Stimulated activated naive CD4-positive, alpha-beta T cell treated with Interleukin-2 at 50 U/mL for 16 hours (primary cell): Measurements from ENCODE around the gene FBXL4.

Source experiments
- DNase-seq: peaks from one replicate; lab custom pipeline; 2025; lab: John Stamatoyannopoulos, UW

Gene FBXL4

GRCh38 chr6:98838975-98839374, 108.8 kb downstream of the FBXL4 start:
- DNase-seq, result no peak

DNA sequence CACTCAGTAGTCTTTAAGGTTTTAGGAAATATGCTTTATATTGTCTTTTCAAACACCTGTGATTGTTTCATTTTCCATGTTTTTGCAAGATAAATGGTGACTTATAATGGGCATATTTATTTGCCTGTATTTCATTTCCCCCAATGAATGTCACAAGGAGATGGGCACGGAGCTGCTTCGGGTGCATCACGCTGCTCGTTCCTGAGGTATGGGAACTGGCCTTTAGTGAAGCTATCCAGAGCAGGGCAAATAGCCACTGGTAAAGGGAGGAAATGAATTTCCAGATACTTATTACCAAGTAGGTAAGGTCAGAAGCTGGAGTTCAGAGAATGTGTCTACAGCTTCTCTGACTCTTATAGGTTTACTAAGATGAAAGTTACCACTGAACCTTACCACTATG, 109.7 kb downstream of the FBXL4 start:
- DNase-seq, result no peak

DNA sequence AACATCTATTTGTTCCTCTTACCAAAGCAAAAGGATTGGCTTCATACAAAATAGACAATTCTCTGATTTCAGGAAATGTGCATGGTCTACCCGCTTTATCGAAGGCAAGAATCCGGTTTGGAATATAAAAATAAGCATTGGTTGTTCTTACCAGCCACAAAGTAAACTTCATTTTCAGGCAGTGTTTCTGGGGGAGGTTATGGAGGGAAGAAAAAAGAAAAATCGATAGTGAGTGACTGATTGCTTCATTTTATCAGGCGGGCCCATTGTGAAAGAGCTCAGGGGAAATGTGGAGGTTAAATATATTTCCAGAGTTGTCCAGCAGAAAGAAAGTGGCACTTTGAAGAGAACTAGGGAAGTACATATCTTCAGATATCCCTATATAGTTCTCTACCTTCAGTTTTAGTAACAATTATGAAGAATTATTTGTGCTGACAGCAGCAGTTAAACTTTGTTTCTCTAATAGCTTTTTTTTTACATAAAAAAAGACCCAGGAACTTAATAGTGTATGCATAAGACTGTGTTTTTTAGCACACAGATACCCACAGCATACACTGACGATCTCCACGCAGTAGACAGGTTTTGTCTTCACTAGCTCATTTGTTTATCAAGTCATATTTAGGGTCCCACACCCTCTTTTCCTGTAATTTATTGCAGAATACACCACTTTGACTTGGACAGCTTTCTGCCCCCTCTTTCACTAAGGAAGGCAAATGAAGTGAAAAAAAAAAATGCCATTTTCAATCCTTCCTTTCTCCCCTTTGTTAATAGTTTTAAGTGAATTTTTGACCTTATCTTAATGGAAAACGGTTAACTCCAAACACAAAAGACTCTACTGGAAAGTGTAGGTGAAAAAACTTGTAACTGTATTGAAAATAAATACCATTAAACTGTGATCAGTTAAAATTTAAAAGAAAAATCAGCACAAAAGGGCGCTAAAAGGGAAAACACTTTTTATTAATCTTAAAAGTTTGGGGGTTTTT, 110.5 kb downstream of the FBXL4 start:
- DNase-seq, result no peak

GRCh38 chr6:98836025-98836961, 111.5 kb downstream of the FBXL4 start:
- no peak for DNase-seq

GRCh38 chr6:98835149-98836024, 112.4 kb downstream of the FBXL4 start:
- no peak for DNase-seq

DNA sequence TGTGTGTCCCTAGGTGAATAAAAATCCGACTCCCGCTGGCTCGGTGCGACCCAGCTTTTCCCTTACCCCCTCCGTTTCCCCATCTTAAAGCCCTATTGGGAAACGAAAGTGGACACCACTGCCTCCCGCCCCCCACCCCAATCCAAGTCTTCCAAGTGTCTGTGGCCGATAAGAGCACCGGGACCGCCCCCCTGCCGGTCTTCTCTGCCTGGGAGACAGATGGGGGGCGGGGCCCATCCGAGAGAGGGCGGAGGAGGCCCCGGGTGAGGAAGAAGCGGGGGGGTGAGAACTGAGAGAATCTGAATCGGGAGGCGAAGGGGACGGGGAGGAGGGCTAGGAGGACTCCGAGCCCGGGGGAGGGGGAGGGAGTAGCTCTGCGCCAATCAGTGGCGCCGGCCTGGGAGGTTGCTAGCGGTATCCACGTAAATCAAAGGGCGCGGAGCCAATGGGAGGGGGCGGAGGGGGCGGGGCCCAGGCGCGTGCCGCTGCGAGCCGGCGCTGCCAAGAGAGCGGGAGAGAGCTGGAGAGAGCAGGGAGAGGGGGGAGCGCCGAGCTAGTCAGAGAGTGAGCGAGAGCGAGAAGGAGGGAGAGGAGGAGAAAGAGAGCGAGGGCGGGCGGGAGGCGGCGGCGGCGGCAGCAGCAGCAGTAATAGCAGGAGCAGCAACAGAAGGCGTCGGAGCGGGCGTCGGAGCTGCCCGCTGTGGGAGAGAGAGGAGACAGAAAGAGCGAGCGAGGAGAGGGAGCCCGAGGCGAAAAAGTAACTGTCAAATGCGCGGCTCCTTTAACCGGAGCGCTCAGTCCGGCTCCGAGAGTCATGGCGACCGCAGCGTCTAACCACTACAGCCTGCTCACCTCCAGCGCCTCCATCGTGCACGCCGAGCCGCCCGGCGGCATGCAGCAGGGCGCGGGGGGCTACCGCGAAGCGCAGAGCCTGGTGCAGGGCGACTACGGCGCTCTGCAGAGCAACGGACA, 113.4 kb downstream of the FBXL4 start, which contains the start of gene POU3F2:
Gene POU3F2, plus strand, starts transcription at position 515 of the 972 bp plus-strand sequence. Its CDS starts 300 bp downstream, at position 815.
- peak; percentile 73 for DNase-seq

- peak; percentile 20 for DNase-seq
Observed at GRCh38 chr6:98833307-98834059, 114.3 kb downstream of the FBXL4 start.

GRCh38 chr6:98833057-98833306, 114.8 kb downstream of the FBXL4 start:
- DNase-seq, result no peak

DNA sequence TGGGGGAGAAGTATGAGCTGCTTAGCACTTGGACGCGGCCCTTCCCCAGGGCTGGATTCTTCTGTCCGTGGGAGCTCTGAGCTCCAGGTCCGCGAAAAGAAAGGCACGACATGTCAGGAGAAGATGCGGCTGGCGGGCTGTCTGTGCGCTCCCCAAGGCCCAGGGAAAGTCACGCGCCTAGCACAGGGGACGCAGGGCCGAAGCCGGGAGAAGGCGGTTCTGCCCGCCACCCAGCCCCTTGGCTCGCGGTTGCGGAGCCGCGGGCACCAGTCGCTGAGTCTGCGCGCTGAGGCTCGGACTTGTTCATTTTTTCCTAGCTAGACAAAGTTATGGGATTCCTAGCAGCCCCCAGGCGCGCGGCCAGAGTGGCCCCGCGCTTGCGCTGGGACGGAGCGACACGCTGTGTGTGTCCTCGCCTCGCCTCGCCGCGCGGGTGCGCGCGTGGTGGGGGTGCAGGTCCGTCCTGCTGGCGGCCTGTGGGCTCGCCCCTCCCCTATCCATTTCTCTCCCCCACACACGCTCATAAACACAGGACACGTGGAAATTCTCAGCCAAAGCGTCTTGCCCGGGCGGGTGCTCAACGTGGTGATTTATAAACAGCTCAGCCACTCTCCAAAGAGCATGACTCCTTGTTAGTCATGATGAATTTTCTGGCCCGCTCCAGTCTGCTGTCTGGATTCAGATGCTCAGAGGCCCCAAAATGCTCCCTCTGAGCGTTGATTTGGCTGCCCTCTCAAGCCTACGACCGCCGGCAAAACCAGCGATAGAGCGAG, 115.3 kb downstream of the FBXL4 start:
- no peak for DNase-seq

GRCh38 chr6:98831959-98832283, 115.8 kb downstream of the FBXL4 start:
- DNase-seq, result no peak

DNA sequence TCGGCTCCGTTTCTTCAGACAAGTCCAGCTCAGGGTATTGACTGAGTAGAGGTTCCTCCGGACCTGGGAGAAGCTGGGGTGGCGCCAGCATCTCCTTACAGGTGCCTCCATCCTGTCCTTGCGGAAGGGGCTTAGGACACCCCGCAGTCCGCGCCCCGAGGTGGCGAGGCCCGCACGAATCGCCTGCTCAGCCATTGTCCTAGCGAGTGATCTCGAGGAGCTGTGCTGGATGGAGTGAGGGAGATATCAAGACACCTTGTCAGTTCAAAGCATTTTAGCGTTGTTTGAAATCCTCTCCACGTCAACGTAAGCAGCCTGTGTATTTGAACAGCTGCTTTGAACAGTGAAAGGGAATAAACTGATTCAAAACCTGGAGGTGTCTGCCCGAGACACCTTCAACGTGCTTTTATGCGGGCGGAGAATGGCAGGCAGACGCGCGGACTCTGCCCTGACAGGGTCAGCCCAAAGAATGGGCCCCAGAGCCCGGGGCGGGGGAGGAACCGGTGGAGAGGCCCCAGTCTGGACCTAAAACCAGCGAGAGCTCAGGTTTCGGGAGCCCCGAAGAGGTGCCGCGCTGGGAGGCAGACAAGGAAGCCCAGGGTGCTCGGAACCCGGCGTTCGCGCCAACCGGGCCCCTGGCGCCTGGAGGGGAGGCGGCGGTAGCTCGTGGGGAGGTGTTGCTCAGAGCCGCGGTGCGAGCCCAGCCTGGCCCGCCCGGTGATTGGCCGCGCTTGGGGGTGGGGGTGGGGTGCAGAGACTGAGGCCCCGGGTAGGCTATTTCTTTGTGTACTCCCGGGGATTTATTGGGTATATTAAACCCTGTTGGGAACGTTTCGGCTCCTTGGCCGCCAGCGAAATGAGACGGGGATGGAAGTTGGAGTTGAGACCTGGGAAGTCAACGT, 116.4 kb downstream of the FBXL4 start:
- no peak for DNase-seq

DNA sequence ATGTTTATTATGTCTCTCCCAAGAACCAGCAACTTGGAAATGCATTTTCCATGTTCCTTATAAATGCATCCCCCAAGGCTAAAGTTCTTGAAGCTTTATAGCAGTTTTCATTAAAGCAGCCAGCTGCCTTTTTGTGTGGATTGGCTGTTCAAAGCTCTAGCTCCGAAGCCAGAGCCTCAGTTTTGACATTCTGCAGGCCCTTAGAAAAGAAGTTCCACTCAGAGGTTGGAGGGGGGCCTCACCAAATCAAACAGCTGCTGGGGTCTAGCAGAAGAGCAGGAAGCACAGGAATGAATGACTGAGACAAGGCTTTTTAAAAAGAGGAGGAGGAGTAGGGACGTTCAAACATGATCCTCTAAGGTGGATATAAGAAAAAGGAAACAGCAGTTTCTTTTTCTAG, 117.6 kb downstream of the FBXL4 start:
- no peak for DNase-seq

DNA sequence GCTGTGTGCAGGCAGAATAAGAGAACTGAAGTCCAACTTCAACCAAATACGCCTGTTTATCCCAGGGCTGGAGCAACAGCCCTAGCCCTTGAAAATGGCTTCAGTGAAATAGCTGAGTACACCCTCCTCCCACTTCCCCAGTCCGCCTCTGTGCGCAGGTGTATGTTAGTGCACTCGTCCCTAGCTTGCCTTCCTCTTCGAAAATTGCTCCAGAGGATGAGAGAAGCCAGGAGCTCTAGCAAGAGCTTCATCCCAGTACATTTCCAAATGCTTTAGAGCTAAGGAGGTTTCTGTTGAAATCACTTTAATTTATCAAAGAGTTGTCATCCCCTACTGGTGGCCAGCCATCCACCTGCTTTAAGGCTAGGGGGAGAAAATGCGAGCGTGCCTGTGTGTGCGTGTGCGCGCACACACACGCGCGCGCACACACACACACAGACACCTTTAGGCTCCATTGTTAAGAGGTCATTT, 118.8 kb downstream of the FBXL4 start:
- DNase-seq, result no peak

DNA sequence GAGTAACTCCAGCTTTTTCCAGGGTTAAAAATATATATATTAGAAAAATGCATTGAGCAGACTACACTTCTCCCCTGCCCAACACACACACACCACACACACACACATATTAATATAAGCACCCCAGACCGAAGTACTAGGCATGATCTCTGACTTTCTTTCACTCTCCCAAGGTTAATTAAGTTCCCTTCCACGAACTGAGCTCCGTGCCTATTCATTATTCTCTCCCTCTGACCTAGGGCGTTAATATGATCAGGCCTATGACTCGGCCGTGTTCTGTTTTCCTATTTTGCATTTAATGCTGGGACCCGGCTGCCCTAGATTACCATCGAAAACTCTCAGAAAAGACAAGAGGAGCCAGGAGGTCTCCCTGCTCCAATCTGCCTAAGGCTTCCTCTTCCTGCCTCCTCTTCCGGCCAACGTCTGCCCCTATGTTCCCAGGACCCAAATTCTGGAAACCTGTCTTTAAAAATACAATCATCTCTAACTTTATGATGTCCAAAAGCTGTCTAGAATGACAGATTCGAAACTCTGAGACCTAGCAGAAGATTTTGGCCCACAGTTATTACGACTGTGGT, 119.4 kb downstream of the FBXL4 start:
- DNase-seq, result no peak

DNA sequence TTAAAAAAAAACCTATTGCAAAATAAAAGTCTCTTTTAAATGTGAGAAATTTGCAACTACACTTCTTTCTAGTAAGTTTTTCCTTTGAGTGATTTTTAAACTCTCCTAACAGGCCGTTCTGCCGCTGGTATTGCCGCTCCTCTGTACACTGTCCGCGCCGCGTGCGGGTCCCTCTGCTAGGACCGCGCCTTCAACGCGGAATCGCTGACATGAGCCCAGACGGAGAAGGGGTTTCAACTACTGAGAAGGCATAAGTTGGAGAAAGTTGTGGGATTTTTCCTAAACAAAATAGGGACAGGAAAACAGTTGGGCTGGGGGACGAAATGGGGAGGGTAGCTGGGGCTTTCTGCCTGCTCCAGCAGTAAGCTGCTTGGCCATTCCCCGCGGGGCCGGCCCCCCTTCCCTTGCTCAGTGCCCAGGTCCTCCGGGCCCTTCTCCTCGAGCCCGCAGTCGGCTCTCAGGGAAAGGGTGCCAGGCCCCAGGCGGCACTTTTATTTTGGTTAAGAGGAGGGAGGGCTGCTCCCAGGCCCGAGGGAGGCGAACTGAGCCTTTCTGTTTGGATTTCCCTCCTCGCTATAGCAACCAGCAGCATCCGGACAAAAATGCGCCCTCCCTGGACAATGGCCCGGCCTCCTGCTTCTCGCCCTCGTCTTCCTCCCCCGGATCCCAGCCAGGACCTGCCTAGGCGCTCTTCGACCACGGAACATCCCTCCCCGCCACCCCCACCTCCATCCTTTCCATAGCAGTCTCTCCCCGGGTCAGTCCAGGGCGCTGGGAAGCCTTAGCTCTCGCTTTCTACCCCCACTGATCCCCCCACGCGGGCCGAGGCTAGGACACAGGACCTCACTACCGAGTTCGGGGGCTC, 120.2 kb downstream of the FBXL4 start:
- no peak for DNase-seq

DNA sequence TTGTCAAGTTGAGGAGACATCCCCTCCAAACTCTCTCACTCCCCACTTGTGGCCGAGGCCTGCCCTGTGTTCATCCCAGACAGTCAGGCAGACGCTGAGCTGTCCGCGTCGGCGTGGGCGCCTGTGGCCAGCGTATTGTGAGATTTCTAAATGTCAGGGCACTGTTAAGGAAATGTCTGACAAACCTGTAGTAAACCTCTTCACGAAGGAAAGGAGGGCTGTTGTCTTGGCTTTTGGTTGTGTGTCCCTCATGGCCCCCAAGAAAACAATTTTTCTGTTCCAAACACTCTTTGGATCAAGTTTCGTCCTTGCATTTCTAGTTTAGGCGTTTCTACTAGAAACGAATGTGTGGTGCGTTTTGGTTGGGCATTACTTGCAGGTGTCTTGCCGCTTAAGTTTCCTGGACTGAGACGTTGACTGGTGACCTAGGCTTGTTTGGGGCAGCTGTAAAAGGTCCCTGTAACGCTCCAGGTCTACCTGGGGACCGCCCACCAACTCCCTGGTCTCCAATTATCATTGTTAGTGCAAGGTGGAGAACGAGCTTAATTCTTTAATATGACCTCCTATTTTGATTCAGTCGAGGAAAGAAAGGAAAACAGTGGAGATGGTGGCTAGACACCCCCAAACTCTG, 122.0 kb downstream of the FBXL4 start:
- no peak for DNase-seq
